ENCODE data around the gene GNB2.

Gene GNB2

DNA sequence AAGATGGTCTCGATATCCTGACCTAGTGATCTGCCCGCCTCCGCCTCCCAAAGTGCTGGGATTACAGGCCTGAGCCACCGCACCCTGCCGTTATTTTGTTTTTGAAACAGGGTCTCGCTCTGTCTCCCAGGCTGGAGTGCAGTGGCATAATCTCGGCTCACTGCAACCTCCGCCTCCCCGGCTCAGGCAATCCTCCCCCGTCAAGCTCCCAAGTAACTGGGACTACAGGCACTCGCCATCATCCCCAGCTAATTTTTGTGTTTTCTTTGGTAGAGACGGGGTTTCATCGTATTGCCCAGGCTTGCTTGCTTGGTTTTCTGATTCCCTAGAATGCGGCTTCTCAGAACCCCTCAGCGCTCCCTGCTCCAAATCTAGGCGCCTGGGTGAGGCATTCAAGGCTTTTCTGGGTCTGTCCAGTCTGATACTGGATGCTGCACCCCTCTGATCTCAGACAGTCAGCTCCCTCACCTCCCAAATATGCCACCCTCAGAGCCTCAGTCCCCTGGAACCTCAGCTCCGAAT, 33.5 kb upstream of the GNB2 start:
- DNase-seq (ENCODE audit: insufficient read length, low spot score): no peak
- FAIRE-seq: no peak
- TF ChIP-seq POLR2AphosphoS5 (IDR thresholded peaks at IDR 0.05; ENCODE audit: low read depth, low read length): no peak
- TF ChIP-seq PAX5 (IDR thresholded peaks at IDR 0.05; ENCODE audit: insufficient read depth, low read length, severe bottlenecking): no peak
- TF ChIP-seq SPI1 (IDR thresholded peaks at IDR 0.05; ENCODE audit: low read depth, low read length): no peak
- no peak for TF ChIP-seq POU2F2 (IDR thresholded peaks at IDR 0.05; ENCODE audit: low read depth, low read length)
- no peak for TF ChIP-seq TAF1 (IDR thresholded peaks at IDR 0.05; ENCODE audit: low read depth, low read length)
- TF ChIP-seq POLR2A (IDR thresholded peaks at IDR 0.05; ENCODE audit: low read depth, low read length): no peak

- DNase-seq (ENCODE audit: insufficient read length, low spot score) (no peak), FAIRE-seq (no peak)
- TF ChIP-seq POU2F2 (IDR thresholded peaks at IDR 0.05; ENCODE audit: low read depth, low read length) (no peak), POLR2AphosphoS5 (IDR thresholded peaks at IDR 0.05; ENCODE audit: low read depth, low read length) (no peak), TAF1 (IDR thresholded peaks at IDR 0.05; ENCODE audit: low read depth, low read length) (no peak), SPI1 (IDR thresholded peaks at IDR 0.05; ENCODE audit: low read depth, low read length) (no peak), PAX5 (IDR thresholded peaks at IDR 0.05; ENCODE audit: insufficient read depth, low read length, severe bottlenecking) (no peak), POLR2A (IDR thresholded peaks at IDR 0.05; ENCODE audit: low read depth, low read length) (no peak)
Measured at GRCh38 chr7:100640517-100641440, 32.8 kb upstream of the GNB2 start.

DNA sequence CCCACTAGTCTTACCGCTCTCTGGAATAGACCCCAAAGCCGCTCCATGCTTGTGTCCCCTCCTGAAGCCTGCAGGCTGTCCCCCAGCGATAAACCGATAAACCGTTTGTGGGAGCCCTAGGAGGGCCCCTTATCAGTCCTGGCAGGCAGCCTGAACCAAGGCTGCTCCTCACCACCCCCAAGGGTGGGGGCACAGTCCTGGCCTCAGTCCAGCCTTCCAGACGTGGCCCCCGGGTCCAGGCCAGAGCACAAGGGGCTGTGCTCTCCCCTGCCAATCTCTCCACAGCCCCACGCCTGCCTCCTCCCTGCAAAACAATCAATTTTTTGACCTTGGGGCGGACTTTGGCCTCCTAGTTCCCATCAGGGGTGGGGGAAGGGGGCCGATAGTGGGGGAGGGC, 32.1 kb upstream of the GNB2 start, which contains the start of gene TFR2:
Gene TFR2, minus strand, starts transcription at position 90 of the 397 bp plus-strand sequence. Its CDS starts 43 bp downstream, at position 47.
- FAIRE-seq: no peak
- DNase-seq (ENCODE audit: insufficient read length, low spot score): no peak
- no peak for TF ChIP-seq PAX5 (IDR thresholded peaks at IDR 0.05; ENCODE audit: insufficient read depth, low read length, severe bottlenecking)
- TF ChIP-seq POU2F2 (IDR thresholded peaks at IDR 0.05; ENCODE audit: low read depth, low read length): no peak

DNA sequence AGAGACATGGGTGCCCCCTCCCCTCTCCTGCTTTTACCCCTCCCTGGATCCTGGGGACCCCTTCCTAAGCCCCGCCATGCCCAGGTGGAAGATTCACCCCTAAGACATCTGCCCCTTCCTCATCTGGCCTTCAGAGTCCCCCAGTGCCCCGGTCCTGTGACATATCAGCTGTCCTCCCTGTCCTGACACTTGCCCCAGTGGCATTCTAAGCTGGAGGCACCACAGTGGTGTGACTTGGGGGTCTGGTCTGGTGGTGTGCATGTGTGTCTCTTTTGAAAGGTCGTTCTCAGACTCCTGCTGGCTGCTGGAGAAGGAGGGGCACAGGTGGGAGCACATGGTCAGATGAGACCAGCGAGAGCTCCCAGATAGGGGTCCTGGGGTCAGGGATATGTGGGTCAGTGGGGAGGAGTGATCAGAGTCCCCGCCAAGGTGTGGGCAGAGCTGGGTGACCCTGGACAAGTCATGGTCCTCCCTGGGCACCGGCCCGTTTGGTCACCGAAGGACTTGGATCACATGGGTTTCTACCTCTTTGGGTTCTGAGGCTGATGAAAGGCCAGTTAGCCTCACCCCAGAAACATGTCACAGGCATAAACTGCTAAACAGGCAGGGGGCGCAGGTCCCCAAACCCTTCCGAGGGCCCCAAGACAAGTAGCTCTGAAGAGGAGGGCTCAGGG, 31.5 kb upstream of the GNB2 start:
- no peak for FAIRE-seq
- TF ChIP-seq POU2F2 (IDR thresholded peaks at IDR 0.05; ENCODE audit: low read depth, low read length) (no peak), SPI1 (IDR thresholded peaks at IDR 0.05; ENCODE audit: low read depth, low read length) (no peak), PAX5 (IDR thresholded peaks at IDR 0.05; ENCODE audit: insufficient read depth, low read length, severe bottlenecking) (no peak), POLR2A (IDR thresholded peaks at IDR 0.05; ENCODE audit: low read depth, low read length) (no peak), TAF1 (IDR thresholded peaks at IDR 0.05; ENCODE audit: low read depth, low read length) (no peak), POLR2AphosphoS5 (IDR thresholded peaks at IDR 0.05; ENCODE audit: low read depth, low read length) (no peak)
- DNase-seq (ENCODE audit: insufficient read length, low spot score): no peak

DNA sequence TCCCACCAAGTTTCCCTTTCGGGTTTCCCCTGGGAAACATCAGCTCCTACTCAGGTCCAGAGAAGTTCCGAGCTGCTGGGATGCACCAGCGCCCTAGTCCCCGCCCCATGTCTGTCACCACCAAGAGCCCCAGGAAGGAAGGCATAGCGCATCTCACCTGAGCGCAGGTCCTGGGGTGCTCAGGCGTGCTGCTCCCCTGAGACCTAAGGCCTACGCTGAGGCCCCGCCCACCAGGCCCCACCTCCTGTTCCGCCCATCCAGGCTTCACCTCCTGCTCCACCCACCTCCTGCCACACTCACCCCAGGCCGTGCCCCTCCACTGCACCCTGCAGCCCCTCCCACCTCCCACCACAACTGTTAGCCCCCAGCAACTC, 31.0 kb upstream of the GNB2 start:
- TF ChIP-seq TAF1 (IDR thresholded peaks at IDR 0.05; ENCODE audit: low read depth, low read length) (no peak), SPI1 (IDR thresholded peaks at IDR 0.05; ENCODE audit: low read depth, low read length) (no peak), POU2F2 (IDR thresholded peaks at IDR 0.05; ENCODE audit: low read depth, low read length) (no peak), POLR2A (IDR thresholded peaks at IDR 0.05; ENCODE audit: low read depth, low read length) (no peak), PAX5 (IDR thresholded peaks at IDR 0.05; ENCODE audit: insufficient read depth, low read length, severe bottlenecking) (no peak), POLR2AphosphoS5 (IDR thresholded peaks at IDR 0.05; ENCODE audit: low read depth, low read length) (no peak)
- DNase-seq (ENCODE audit: insufficient read length, low spot score): peak; percentile 80
- FAIRE-seq: peak; percentile 57

DNA sequence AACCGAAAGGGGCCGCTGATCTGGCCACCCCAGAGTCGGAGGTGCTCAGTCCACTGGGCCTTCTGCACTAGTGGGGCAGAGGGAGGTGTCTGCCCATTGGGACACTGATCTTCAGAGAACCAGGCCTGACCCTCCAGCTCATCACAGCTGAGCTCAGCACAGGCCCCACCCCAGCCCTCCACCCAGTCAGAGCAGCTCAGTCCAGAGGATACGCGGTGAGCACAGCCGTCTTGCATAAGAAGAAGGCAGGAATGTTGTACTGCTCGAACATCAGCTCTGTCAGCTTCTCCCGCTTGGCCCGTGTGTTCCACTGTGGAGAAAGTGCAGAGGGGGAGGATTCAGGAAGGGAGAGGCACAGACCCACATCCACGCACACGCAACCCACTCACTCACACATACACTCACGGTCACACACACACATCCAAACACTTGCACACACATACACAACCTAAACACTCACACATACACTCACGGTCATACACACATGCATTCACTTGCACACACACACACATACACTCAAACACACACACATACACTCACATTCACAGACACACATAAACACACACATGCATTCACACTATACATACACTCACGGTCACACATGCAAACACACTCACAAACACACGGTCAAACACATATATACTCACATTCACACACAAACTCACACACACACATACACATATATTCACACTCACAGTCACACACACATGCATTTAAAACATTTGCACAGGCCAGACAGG, 23.5 kb upstream of the GNB2 start:
- DNase-seq (ENCODE audit: insufficient read length, low spot score): no peak
- peak; percentile 62 for FAIRE-seq
- no peak for TF ChIP-seq POLR2A (IDR thresholded peaks at IDR 0.05; ENCODE audit: low read depth, low read length)
- TF ChIP-seq SPI1 (IDR thresholded peaks at IDR 0.05; ENCODE audit: low read depth, low read length): no peak
- no peak for TF ChIP-seq PAX5 (IDR thresholded peaks at IDR 0.05; ENCODE audit: insufficient read depth, low read length, severe bottlenecking)
- TF ChIP-seq POLR2AphosphoS5 (IDR thresholded peaks at IDR 0.05; ENCODE audit: low read depth, low read length): no peak
- no peak for TF ChIP-seq POU2F2 (IDR thresholded peaks at IDR 0.05; ENCODE audit: low read depth, low read length)
- no peak for TF ChIP-seq TAF1 (IDR thresholded peaks at IDR 0.05; ENCODE audit: low read depth, low read length)

DNA sequence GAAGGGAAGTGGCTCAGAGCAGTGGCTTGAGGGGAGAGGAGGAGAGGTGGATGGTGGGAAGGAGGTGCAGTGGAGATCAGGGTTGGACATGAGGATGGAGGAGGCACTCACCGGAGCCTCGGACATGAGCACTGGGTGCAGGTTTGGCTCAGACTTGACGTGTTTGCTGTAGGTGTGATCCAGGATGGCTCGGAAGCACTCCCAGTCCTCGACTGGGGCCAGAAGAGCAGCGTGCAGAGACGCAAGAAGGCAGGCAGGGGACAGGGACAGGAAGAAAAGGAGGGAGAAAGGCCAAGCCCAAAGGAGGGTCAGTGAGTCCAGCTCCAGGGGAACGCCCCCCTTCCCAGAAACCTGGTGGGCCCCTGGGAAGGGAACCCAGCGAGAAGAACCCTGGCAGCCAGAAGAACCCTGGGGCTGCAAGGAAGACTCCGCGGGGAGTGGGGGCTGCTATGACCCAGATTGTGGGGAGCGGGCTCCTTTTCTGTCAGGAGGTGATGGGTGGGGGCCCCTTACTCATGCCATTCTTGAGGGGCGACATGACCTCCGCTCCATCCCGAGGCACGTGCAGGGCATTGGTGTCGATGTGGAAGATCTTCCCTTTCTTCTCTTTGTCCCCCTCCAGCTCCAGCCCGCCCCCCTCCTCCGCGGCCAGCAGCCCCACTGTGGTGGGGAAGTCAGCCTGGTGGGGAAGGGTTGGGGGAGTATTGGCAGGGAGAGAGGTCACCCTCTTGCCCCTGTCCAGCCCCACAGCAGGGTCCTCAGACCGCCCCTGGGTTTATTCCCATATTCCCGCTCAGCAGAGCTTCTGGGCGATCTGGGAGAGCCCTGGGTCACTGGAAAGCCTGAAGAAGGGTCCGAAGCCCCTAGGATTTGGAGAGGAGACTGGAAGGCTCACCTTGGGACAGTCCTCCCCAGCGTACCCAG, 18.4 kb upstream of the GNB2 start:
- FAIRE-seq: no peak
- TF ChIP-seq POLR2AphosphoS5 (IDR thresholded peaks at IDR 0.05; ENCODE audit: low read depth, low read length) (no peak), POU2F2 (IDR thresholded peaks at IDR 0.05; ENCODE audit: low read depth, low read length) (no peak), PAX5 (IDR thresholded peaks at IDR 0.05; ENCODE audit: insufficient read depth, low read length, severe bottlenecking) (no peak), POLR2A (IDR thresholded peaks at IDR 0.05; ENCODE audit: low read depth, low read length) (no peak), SPI1 (IDR thresholded peaks at IDR 0.05; ENCODE audit: low read depth, low read length) (no peak)
- DNase-seq (ENCODE audit: insufficient read length, low spot score): no peak
